Loucy (cell line): ENCODE data around the gene TRABD2B.

Experiments used
- H2AFZ ChIP-seq: fragments of 200-600 bp; sonication (generic); 2 replicates; pipeline ENCODE4 v1.6.0; 2016; ENCODE audit warnings: antibody characterized with exemption, mild to moderate bottlenecking, low read length, moderate library complexity
- H3F3A ChIP-seq: fragments of 200-600 bp; 2 replicates; pipeline ENCODE4 v1.6.0; 2016; ENCODE audit warnings: antibody characterized with exemption, low read depth, mild to moderate bottlenecking
- H3K27me3 ChIP-seq: fragments of 200-600 bp; sonication (generic); 2 replicates; pipeline ENCODE4 v1.6.1; 2014; ENCODE audit warnings: low read length, mild to moderate bottlenecking; ENCODE audit not compliant: insufficient read depth, poor library complexity, severe bottlenecking
- H3K36me3 ChIP-seq: fragments of 200-600 bp; sonication (generic); 2 replicates; pipeline ENCODE4 v1.6.1; 2016; ENCODE audit warnings: low read length; ENCODE audit not compliant: insufficient read depth
- H3K4me1 ChIP-seq: fragments of 200-600 bp; sonication (generic); 2 replicates; pipeline ENCODE4 v1.5.1; 2014; ENCODE audit warnings: low read length, mild to moderate bottlenecking; ENCODE audit not compliant: insufficient read depth, poor library complexity, severe bottlenecking
- H3K4me2 ChIP-seq: fragments of 200-600 bp; sonication (generic); 2 replicates; pipeline ENCODE4 v1.6.0; 2014; ENCODE audit warnings: antibody characterized with exemption, low read length, low read depth, mild to moderate bottlenecking; ENCODE audit not compliant: poor library complexity, severe bottlenecking
- H3K4me3 ChIP-seq: fragments of 200-600 bp; sonication (generic); 2 replicates; pipeline ENCODE4 v1.5.1; 2014; ENCODE audit warnings: low read length, mild to moderate bottlenecking, mixed read lengths; ENCODE audit not compliant: poor library complexity, severe bottlenecking
- H3K79me2 ChIP-seq: fragments of 200-600 bp; sonication (generic); 2 replicates; pipeline ENCODE4 v1.6.1; 2014; ENCODE audit warnings: low read length; ENCODE audit not compliant: insufficient read depth
- H3K9ac ChIP-seq: fragments of 200-600 bp; sonication (generic); 2 replicates; pipeline ENCODE4 v1.6.0; 2014; ENCODE audit warnings: mild to moderate bottlenecking, low read depth, low read length, moderate library complexity; ENCODE audit not compliant: poor library complexity, severe bottlenecking
- H3K9me2 ChIP-seq: fragments of 200-600 bp; sonication (generic); replicated peaks from 2 replicates; pipeline ENCODE4 v1.6.1; 2016; ENCODE audit warnings: low read depth, low read length, mixed read lengths
- H3K9me3 ChIP-seq: fragments of 200-600 bp; sonication (generic); 2 replicates; pipeline ENCODE4 v1.6.1; 2014; ENCODE audit warnings: mild to moderate bottlenecking, antibody characterized with exemption, low read length, low read depth; ENCODE audit not compliant: insufficient read depth
- H4K20me1 ChIP-seq: fragments of 200-600 bp; sonication (generic); 2 replicates; pipeline ENCODE4 v1.6.0; 2014; ENCODE audit warnings: antibody characterized with exemption, low read length, mild to moderate bottlenecking; ENCODE audit not compliant: insufficient read depth, poor library complexity, severe bottlenecking
- EZH2phosphoT487 ChIP-seq: fragments of 200-600 bp; IDR thresholded peaks from 2 replicates; pipeline ENCODE4 v1.6.1; 2018; ENCODE audit warnings: antibody characterized with exemption, mild to moderate bottlenecking, moderate library complexity, borderline replicate concordance
- TF ChIP-seq, protein P1 (sequence below): fragments of 200-600 bp; sonication (generic); conservative IDR thresholded peaks from 2 replicates; pipeline ENCODE4 v1.5.1; 2014; ENCODE audit warnings: mild to moderate bottlenecking, antibody characterized with exemption, low read length

Gene TRABD2B

DNA sequence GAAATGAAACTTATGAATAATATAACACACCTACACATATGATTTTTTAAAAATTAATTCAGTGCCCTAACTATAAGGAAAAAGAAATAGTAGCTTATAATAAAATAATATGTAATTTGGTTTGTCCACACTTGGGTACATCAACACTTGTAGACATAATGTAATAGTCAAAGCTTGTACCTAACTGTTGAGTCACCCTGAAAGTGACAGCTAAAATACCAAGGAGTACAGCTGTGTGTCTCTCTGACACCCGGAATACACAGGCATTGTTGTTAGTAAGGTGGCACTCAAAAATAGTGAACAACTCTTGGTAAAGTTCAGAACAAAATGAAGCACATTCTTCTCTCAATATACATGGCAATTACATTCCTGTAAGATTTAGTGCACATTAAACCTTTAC, 243.4 kb downstream of the TRABD2B start:
- Histone ChIP-seq H3F3A (no peaks in the 10 kb centered on the region), H3K4me2 (no peak overlapping the region)

DNA sequence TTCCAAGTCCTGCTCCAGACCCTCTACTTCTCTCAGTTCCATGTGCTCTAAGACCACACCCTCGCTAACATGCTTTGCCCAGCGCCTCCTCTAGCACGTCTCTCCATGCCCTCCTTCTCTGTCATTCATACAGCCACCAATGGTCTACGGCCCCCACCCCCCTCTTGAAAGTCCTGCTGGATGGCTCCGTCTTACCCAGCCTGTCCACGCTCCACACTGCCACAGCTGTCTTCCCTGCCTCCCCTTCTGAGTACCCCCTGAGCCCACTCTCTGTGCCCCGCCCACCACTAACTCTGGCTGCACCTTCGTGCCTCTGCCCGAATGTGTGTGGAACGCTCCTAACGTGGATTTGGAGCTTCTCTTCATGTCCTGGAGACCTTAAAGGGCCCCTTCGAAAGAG, 244.6 kb downstream of the TRABD2B start:
- no peaks in the 10 kb centered on the region for H3K79me2 ChIP-seq
- H3K9me2 ChIP-seq = no peaks in the 10 kb centered on the region
- no peak for TF ChIP-seq EZH2phosphoT487
- TF ChIP-seq, protein P1, sequence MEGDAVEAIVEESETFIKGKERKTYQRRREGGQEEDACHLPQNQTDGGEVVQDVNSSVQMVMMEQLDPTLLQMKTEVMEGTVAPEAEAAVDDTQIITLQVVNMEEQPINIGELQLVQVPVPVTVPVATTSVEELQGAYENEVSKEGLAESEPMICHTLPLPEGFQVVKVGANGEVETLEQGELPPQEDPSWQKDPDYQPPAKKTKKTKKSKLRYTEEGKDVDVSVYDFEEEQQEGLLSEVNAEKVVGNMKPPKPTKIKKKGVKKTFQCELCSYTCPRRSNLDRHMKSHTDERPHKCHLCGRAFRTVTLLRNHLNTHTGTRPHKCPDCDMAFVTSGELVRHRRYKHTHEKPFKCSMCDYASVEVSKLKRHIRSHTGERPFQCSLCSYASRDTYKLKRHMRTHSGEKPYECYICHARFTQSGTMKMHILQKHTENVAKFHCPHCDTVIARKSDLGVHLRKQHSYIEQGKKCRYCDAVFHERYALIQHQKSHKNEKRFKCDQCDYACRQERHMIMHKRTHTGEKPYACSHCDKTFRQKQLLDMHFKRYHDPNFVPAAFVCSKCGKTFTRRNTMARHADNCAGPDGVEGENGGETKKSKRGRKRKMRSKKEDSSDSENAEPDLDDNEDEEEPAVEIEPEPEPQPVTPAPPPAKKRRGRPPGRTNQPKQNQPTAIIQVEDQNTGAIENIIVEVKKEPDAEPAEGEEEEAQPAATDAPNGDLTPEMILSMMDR = no peak
- no peak overlapping the region for H3K4me2 ChIP-seq
- no peaks in the 10 kb centered on the region for H3K9me3 ChIP-seq
- H3K36me3 ChIP-seq = no peaks in the 10 kb centered on the region
- H3K4me3 ChIP-seq = no peak overlapping the region
- H3K9ac ChIP-seq = no peak overlapping the region
- no peaks in the 10 kb centered on the region for H3K4me1 ChIP-seq
- no peak overlapping the region for H2AFZ ChIP-seq
- no peaks in the 10 kb centered on the region for H3K27me3 ChIP-seq
- H4K20me1 ChIP-seq = no peaks in the 10 kb centered on the region
- H3F3A ChIP-seq = no peaks in the 10 kb centered on the region

More for the DNA sequence above, 243.4 kb downstream of the TRABD2B start:
- H3K27me3 ChIP-seq = no peaks in the 10 kb centered on the region
- no peaks in the 10 kb centered on the region for H3K9me3 ChIP-seq
- H3K4me3 ChIP-seq = no peak overlapping the region
- TF ChIP-seq EZH2phosphoT487 = no peak
- TF ChIP-seq, protein P1 = no peak
- H3K79me2 ChIP-seq = no peaks in the 10 kb centered on the region
- no peaks in the 10 kb centered on the region for H3K4me1 ChIP-seq
- no peak overlapping the region for H3K9ac ChIP-seq
- H3K36me3 ChIP-seq = no peaks in the 10 kb centered on the region
- H3K9me2 ChIP-seq = no peaks in the 10 kb centered on the region
- H2AFZ ChIP-seq = no peak overlapping the region
- no peaks in the 10 kb centered on the region for H4K20me1 ChIP-seq

DNA sequence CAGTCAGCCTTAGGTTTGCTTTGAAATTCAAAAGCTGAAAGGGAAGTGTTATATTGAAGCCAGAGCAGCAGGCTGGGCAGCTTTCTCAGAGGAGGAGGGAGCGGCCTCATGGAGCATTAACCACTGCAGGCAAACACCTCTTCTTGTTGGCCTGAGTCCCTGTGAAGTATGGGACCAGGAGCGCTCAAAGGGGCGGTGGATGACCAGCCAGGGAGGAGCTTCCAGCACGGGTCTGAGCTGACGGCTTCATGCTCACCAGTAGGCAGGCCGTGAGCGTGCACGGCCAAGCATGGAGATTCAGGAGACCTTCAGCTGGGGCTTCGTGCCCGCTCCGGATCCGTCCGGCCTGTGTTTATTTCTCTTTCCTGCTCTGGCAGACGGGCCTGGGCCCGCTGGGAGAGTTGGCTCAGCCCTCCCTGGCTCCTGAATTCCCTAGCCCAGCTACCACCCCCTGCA, 245.2 kb downstream of the TRABD2B start:
- H2AFZ ChIP-seq = no peak overlapping the region
- H3K27me3 ChIP-seq = no peaks in the 10 kb centered on the region
- H4K20me1 ChIP-seq = no peaks in the 10 kb centered on the region
- TF ChIP-seq, protein P1 = no peak
- no peak for TF ChIP-seq EZH2phosphoT487
- H3K79me2 ChIP-seq = no peaks in the 10 kb centered on the region
- no peaks in the 10 kb centered on the region for H3K9me3 ChIP-seq
- H3K36me3 ChIP-seq = no peaks in the 10 kb centered on the region
- H3K9ac ChIP-seq = no peak overlapping the region
- no peak overlapping the region for H3K4me3 ChIP-seq
- no peak overlapping the region for H3K4me2 ChIP-seq
- H3F3A ChIP-seq = no peaks in the 10 kb centered on the region
- H3K4me1 ChIP-seq = no peaks in the 10 kb centered on the region
- no peaks in the 10 kb centered on the region for H3K9me2 ChIP-seq
